ENCODE results near the gene MOB1A. TPM values are rescaled to one million over a fixed set of nuclear protein-coding genes. Genes with fewer than 3 reads are reported as not detected.

The MOB1A gene
- total RNA-seq, 2 donors from 2014 or later = 47.8 TPM

- Histone ChIP-seq H3K36me3 (peaks cover 16% of the 10 kb centered on the region), H3K27ac (no peak overlapping the region), H3K9me3 (no peaks in the 10 kb centered on the region), H3K4me1 (peaks cover 0 to 25% of the 10 kb centered on the region in 2 donors), H3K4me3 (no peak overlapping the region), H3K27me3 (no peaks in the 10 kb centered on the region)
- TF ChIP-seq, protein P1, sequence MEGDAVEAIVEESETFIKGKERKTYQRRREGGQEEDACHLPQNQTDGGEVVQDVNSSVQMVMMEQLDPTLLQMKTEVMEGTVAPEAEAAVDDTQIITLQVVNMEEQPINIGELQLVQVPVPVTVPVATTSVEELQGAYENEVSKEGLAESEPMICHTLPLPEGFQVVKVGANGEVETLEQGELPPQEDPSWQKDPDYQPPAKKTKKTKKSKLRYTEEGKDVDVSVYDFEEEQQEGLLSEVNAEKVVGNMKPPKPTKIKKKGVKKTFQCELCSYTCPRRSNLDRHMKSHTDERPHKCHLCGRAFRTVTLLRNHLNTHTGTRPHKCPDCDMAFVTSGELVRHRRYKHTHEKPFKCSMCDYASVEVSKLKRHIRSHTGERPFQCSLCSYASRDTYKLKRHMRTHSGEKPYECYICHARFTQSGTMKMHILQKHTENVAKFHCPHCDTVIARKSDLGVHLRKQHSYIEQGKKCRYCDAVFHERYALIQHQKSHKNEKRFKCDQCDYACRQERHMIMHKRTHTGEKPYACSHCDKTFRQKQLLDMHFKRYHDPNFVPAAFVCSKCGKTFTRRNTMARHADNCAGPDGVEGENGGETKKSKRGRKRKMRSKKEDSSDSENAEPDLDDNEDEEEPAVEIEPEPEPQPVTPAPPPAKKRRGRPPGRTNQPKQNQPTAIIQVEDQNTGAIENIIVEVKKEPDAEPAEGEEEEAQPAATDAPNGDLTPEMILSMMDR (IDR thresholded peaks at IDR 0.05) = no peak
- DNase-seq (ENCODE audit: low spot score) = no peak
These were observed 25.8 kb upstream of the MOB1A start for GRCh38 chr2:74204436-74204835.

DNA sequence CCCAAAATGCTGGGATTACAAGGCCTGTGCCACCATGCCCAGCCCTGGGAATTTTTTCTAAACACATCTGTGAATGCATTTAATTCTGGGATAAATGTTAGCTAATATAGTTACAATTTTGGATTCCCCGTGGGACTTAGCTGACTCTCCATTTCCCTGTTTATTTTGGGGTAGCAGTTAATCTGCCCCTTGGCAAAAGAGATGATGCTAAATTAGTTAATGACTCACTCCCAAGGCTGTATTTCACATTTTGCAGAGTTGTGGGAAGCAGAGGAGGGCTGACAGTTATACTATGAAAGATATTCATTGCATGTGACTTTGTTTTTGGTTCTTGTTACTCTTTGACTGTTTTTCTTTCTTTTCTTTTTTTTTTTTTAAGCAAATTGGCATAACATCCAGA, 22.9 kb upstream of the MOB1A start:
- Histone ChIP-seq H3K4me1 (peaks cover 0 to 29% of the 10 kb centered on the region in 2 donors), H3K27me3 (no peaks in the 10 kb centered on the region), H3K4me3 (no peak overlapping the region), H3K36me3 (no peaks in the 10 kb centered on the region), H3K27ac (peak overlapping the region; percentile 23 to 42), H3K9me3 (no peaks in the 10 kb centered on the region)
- DNase-seq (ENCODE audit: low spot score) = no peak
- TF ChIP-seq, protein P1 (IDR thresholded peaks at IDR 0.05) = no peak

- H3K27ac ChIP-seq = peak overlapping the region; percentile 23 to 42
- no peaks in the 10 kb centered on the region for H3K36me3 ChIP-seq
- peaks cover 0 to 25% of the 10 kb centered on the region in 2 donors for H3K4me1 ChIP-seq
- no peak overlapping the region for H3K4me3 ChIP-seq
- TF ChIP-seq, protein P1 (IDR thresholded peaks at IDR 0.05) = no peak
- no peaks in the 10 kb centered on the region for H3K9me3 ChIP-seq
- no peak for DNase-seq (ENCODE audit: low spot score)
- no peaks in the 10 kb centered on the region for H3K27me3 ChIP-seq
These were observed 22.5 kb upstream of the MOB1A start for GRCh38 chr2:74201196-74201595.

DNA sequence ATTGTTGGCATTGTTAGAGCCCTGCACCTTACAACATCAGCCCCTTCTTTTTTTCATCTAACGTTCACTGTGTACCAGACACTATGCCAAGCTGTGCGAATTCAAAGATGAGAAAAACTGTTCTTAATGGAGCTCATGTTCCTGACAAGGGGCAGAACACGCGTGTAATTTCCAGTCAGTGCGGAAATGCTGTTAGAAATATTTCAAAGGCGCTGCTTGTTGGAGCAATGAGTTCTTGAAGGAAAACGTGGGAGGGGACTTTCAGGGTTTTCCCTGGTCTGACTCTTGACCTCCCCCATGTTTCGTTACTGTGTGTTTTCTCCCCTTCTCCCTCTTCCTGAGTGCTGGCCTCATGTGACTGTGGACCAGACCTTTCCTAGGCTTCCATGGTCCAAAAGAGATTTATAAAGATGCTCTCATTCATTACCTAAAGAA, 21.2 kb upstream of the MOB1A start:
- H3K27me3 ChIP-seq = no peaks in the 10 kb centered on the region
- DNase-seq (ENCODE audit: low spot score) = no peak
- no peaks in the 10 kb centered on the region for H3K36me3 ChIP-seq
- H3K9me3 ChIP-seq = no peaks in the 10 kb centered on the region
- peak overlapping the region; percentile 55 to 83 for H3K4me3 ChIP-seq
- TF ChIP-seq, protein P1 (IDR thresholded peaks at IDR 0.05) = no peak
- peak overlapping the region; percentile 88 to 92 for H3K27ac ChIP-seq
- peaks cover 0 to 14% of the 10 kb centered on the region in 2 donors for H3K4me1 ChIP-seq

- TF ChIP-seq, protein P1 (IDR thresholded peaks at IDR 0.05) = no peak
- Histone ChIP-seq H3K27ac (peak overlapping the region; percentile 88 to 92), H3K36me3 (no peaks in the 10 kb centered on the region), H3K27me3 (no peaks in the 10 kb centered on the region), H3K4me3 (peak overlapping the region; percentile 55 to 83), H3K4me1 (peaks cover 0 to 14% of the 10 kb centered on the region in 2 donors), H3K9me3 (no peaks in the 10 kb centered on the region)
- no peak for DNase-seq (ENCODE audit: low spot score)
These were observed 20.6 kb upstream of the MOB1A start for GRCh38 chr2:74199275-74199701.
